ENCODE data around the gene TMEM86A. TPM values are rescaled to one million over a fixed set of nuclear protein-coding genes. Genes with fewer than 3 reads are reported as not detected.

The TMEM86A gene
- total and polyA plus RNA-seq, 2 donors (not counting 3 experiments of a cell fraction or from before 2014, with no cell fraction given): 2.1 to 2.6 TPM

DNA sequence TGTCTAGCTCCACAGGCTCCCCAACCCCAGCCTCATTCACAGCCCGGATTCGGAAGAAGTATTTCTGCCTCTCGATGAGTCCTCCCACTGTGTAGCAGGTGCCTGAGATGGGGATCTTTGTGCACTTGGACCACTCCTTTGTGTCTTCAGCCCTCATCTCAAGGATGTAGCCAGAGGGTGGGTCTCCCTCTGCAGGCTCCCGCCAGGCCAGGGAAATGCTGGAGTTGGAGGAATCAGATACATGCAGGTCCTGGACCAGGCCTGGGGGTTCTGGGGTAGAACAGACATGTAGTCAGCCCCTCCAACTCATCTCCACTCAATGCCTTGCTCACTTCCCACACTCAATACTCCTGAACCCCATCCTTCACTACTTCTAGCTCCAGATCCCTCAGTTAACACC, 10.8 kb downstream of the TMEM86A start:
- CTCF ChIA-PET: interaction anchor here (2.2 kb wide), 1 partner anchor 18 kb away, joined by 7 read pairs; no protein-coding TSS in a partner anchor
- no peak for FAIRE-seq
- intact Hi-C loops (cut with micrococcal nuclease): loop anchor here (5.0 kb wide), 1 partner anchor 1697 kb away; the partner anchor contains the start of gene PLEKHA7

DNA sequence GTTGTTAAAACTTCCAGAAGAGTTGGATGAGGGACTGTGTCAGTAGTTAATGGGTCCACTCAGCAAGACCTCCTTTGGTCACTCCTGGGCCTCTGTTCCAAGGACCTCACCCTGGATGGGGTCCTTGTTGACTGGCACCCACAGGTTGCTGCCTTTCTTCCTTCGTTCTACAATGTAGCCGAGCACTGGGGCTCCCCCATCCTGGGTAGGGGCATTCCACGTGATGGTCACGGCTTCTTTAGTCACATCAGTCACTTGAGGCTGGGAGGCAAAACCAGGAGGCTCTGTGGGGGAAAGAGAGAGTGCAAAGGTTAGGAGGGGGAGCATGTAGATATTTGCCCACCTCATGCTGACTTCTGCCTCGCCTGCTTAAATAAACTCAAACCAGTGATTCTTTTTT, 12.0 kb downstream of the TMEM86A start:
- Histone ChIP-seq H3K36me3 (ENCODE audit: control insufficient read depth in 2 of 2, extremely low read depth in 1 of 2, insufficient read depth in 2 of 2, low read length in 2 of 2) (no peaks in the 10 kb centered on the region), H3K4me3 (replicated peaks in 1 of 3; ENCODE audit: insufficient read depth in 1 of 3, low read depth in 1 of 3, low read length in 3 of 3) (no peak overlapping the region), H3K9me1 (replicated peaks; ENCODE audit: control insufficient read depth, extremely low read depth, insufficient read depth, low read length) (no peaks in the 10 kb centered on the region), H2AFZ (ENCODE audit: low read depth, low read length) (no peak overlapping the region), H3K4me1 (ENCODE audit: control insufficient read depth, extremely low read depth, insufficient read depth, low read length) (peaks cover 5% of the 10 kb centered on the region), H3K79me2 (ENCODE audit: control insufficient read depth, insufficient read depth, low read length) (no peaks in the 10 kb centered on the region), H3K4me2 (ENCODE audit: insufficient read depth, low read length) (no peak overlapping the region), H3K27me3 (ENCODE audit: control insufficient read depth in 2 of 2, insufficient read depth in 2 of 2, low read length in 2 of 2) (peaks cover 13 to 21% of the 10 kb centered on the region in 2 experiments), H3K9ac (replicated peaks; ENCODE audit: extremely low read depth, insufficient read depth, low read length) (no peak overlapping the region), H3K9me3 (replicated peaks; ENCODE audit: control insufficient read depth, insufficient read depth, low read length) (no peaks in the 10 kb centered on the region), H4K20me1 (replicated peaks; ENCODE audit: control insufficient read depth, extremely low read depth, insufficient read depth, low read length) (no peaks in the 10 kb centered on the region), H3K27ac (ENCODE audit: insufficient read depth, low read depth, low read length) (no peak overlapping the region)
- ChIA-PET POLR2A (no interaction called here), CTCF (no interaction called here)
- BruUV-seq (replicated peaks): no TSS peak
- no peak for DNase-seq (ENCODE audit: low read depth, low spot score)
- TF ChIP-seq POLR2AphosphoS5 (IDR thresholded peaks at IDR 0.05; ENCODE audit: insufficient read depth, low read depth, low read length) (no peak), EZH2 (IDR thresholded peaks at IDR 0.05; ENCODE audit: borderline replicate concordance, low read depth, low read length, severe bottlenecking) (no peak), FOS (IDR thresholded peaks at IDR 0.05; ENCODE audit: borderline replicate concordance, insufficient read depth, low read length) (no peak), MYC (IDR thresholded peaks at IDR 0.05; ENCODE audit: low read depth, low read length) (no peak), POLR2A (IDR thresholded peaks at IDR 0.05; ENCODE audit: low read depth, low read length) (no peak), GATA2 (IDR thresholded peaks at IDR 0.05; ENCODE audit: insufficient read depth, insufficient read length, low read depth, low read length) (no peak), JUN (IDR thresholded peaks at IDR 0.05; ENCODE audit: borderline replicate concordance, insufficient read depth, insufficient read length, low read depth) (no peak)
- TF ChIP-seq, protein P1, sequence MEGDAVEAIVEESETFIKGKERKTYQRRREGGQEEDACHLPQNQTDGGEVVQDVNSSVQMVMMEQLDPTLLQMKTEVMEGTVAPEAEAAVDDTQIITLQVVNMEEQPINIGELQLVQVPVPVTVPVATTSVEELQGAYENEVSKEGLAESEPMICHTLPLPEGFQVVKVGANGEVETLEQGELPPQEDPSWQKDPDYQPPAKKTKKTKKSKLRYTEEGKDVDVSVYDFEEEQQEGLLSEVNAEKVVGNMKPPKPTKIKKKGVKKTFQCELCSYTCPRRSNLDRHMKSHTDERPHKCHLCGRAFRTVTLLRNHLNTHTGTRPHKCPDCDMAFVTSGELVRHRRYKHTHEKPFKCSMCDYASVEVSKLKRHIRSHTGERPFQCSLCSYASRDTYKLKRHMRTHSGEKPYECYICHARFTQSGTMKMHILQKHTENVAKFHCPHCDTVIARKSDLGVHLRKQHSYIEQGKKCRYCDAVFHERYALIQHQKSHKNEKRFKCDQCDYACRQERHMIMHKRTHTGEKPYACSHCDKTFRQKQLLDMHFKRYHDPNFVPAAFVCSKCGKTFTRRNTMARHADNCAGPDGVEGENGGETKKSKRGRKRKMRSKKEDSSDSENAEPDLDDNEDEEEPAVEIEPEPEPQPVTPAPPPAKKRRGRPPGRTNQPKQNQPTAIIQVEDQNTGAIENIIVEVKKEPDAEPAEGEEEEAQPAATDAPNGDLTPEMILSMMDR (IDR thresholded peaks at IDR 0.05; ENCODE audit: extremely low read depth in 1 of 2, insufficient read depth in 1 of 2, low read depth in 1 of 2, low read length in 2 of 2): no peak
- TF ChIP-seq, protein P2, sequence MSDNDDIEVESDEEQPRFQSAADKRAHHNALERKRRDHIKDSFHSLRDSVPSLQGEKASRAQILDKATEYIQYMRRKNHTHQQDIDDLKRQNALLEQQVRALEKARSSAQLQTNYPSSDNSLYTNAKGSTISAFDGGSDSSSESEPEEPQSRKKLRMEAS (IDR thresholded peaks at IDR 0.05; ENCODE audit: insufficient read depth, insufficient read length): no peak
- intact Hi-C loops (cut with micrococcal nuclease): no loop called here
- dilution Hi-C loops (cut with MboI; ENCODE audit: extremely low pct_ligation_motif_present, low sequenced_read_pairs): no loop called here
- no peak for FAIRE-seq

More for the DNA sequence above, 10.8 kb downstream of the TMEM86A start:
- no peak for DNase-seq (ENCODE audit: low read depth, low spot score)
- dilution Hi-C loops (cut with MboI; ENCODE audit: extremely low pct_ligation_motif_present, low sequenced_read_pairs): no loop called here
- TF ChIP-seq, protein P1 (IDR thresholded peaks at IDR 0.05; ENCODE audit: extremely low read depth in 1 of 2, insufficient read depth in 1 of 2, low read depth in 1 of 2, low read length in 2 of 2): no peak
- no peak overlapping the region for H3K4me3 ChIP-seq (replicated peaks in 1 of 3; ENCODE audit: insufficient read depth in 1 of 3, low read depth in 1 of 3, low read length in 3 of 3)
- no peak overlapping the region for H2AFZ ChIP-seq (ENCODE audit: low read depth, low read length)
- no peak overlapping the region for H3K4me2 ChIP-seq (ENCODE audit: insufficient read depth, low read length)
- H3K9ac ChIP-seq (replicated peaks; ENCODE audit: extremely low read depth, insufficient read depth, low read length): no peak overlapping the region
- POLR2A ChIA-PET: no interaction called here
- no TSS peak for BruUV-seq (replicated peaks)
- H3K9me3 ChIP-seq (replicated peaks; ENCODE audit: control insufficient read depth, insufficient read depth, low read length): no peaks in the 10 kb centered on the region
- no peaks in the 10 kb centered on the region for H3K9me1 ChIP-seq (replicated peaks; ENCODE audit: control insufficient read depth, extremely low read depth, insufficient read depth, low read length)
- H3K4me1 ChIP-seq (ENCODE audit: control insufficient read depth, extremely low read depth, insufficient read depth, low read length): peaks cover 6% of the 10 kb centered on the region
- H3K27ac ChIP-seq (ENCODE audit: insufficient read depth, low read depth, low read length): no peak overlapping the region
- H3K36me3 ChIP-seq (ENCODE audit: control insufficient read depth in 2 of 2, extremely low read depth in 1 of 2, insufficient read depth in 2 of 2, low read length in 2 of 2): no peaks in the 10 kb centered on the region
- no peaks in the 10 kb centered on the region for H3K79me2 ChIP-seq (ENCODE audit: control insufficient read depth, insufficient read depth, low read length)
- H4K20me1 ChIP-seq (replicated peaks; ENCODE audit: control insufficient read depth, extremely low read depth, insufficient read depth, low read length): no peaks in the 10 kb centered on the region
- H3K27me3 ChIP-seq (ENCODE audit: control insufficient read depth in 2 of 2, insufficient read depth in 2 of 2, low read length in 2 of 2): peaks cover 16 to 29% of the 10 kb centered on the region in 2 experiments

Data from endothelial cell of umbilical vein (primary cell).